Measurements from ENCODE around the gene TEN1. TPM values are rescaled to one million over a fixed set of nuclear protein-coding genes. Genes with fewer than 3 reads are reported as not detected.

The TEN1 gene
- total RNA-seq, 1 donor from 2014 or later: 27.1 TPM

- no peak for DNase-seq (ENCODE audit: extremely low read depth, low read depth, low spot score)
These were observed 70.9 kb downstream of the TEN1 start for GRCh38 chr17:76049836-76050537.

Other genes with a start within 250 kb of the TEN1 start
- 40.6 and 56.0 TPM in 2 replicates for gene GALK1, start 214.0 kb upstream of the TEN1 start, total RNA-seq
- 14.5 and 28.6 TPM in 2 replicates for gene UNK, start 194.4 kb upstream of the TEN1 start, total RNA-seq
- 1.1 and 1.6 TPM in 2 replicates for gene UNC13D, start 134.8 kb upstream of the TEN1 start, total RNA-seq
- gene WBP2, start 123.9 kb upstream of the TEN1 start, total RNA-seq: 66.6 and 74.7 TPM in 2 replicates
- gene TRIM47, start 100.7 kb upstream of the TEN1 start, total RNA-seq: 90.3 and 98.8 TPM in 2 replicates
- 43.2 and 43.5 TPM in 2 replicates for gene TRIM65, start 82.3 kb upstream of the TEN1 start, total RNA-seq
- 33.9 and 36.8 TPM in 2 replicates for gene MRPL38, start 74.4 kb upstream of the TEN1 start, total RNA-seq
- 4.9 and 9.5 TPM in 2 replicates for gene FBF1, start 38.2 kb upstream of the TEN1 start, total RNA-seq
- 45.0 and 47.4 TPM in 2 replicates for gene ACOX1, start 74 bp upstream of the TEN1 start, total RNA-seq
- gene CDK3, start 21.6 kb downstream of the TEN1 start, total RNA-seq: 1.7 and 3.3 TPM in 2 replicates
- 0.06 and 1.2 TPM in 2 replicates for gene EVPL, start 48.1 kb downstream of the TEN1 start, total RNA-seq
- gene SRP68, start 93.3 kb downstream of the TEN1 start, total RNA-seq: 41.9 and 62.2 TPM in 2 replicates
- not detected in 2 replicates for gene GALR2, start 95.5 kb downstream of the TEN1 start, total RNA-seq
- not detected in 2 replicates for gene ZACN, start 99.9 kb downstream of the TEN1 start, total RNA-seq
- gene EXOC7, start 124.5 kb downstream of the TEN1 start, total RNA-seq: 74.2 and 81.0 TPM in 2 replicates
- gene FOXJ1, start 162.0 kb downstream of the TEN1 start, total RNA-seq: 0.18 and 0.39 TPM in 2 replicates

Measured in glomerular endothelial cell (primary cell).